Type B pancreatic cell (in vitro differentiated cells): ENCODE measurements around the gene NXT2. TPM values are rescaled to one million over a fixed set of nuclear protein-coding genes. Genes with fewer than 3 reads are reported as not detected.

Experiments used
- DNase-seq: peaks from one replicate; pipeline ENCODE4 v3.0.0; 2021; ENCODE audit warnings: mixed read lengths; ENCODE audit not compliant: unreplicated experiment; ENCODE audit errors: extremely low spot score
- H3K27ac Mint-ChIP-seq: 2 replicates; pipeline ENCODE4 v1.8.0; 2021; ENCODE audit warnings: mild to moderate bottlenecking, mixed read lengths
- H3K27me3 Mint-ChIP-seq: 2 replicates; pipeline ENCODE4 v1.8.0; 2021; ENCODE audit warnings: mixed read lengths
- H3K36me3 Mint-ChIP-seq: 2 replicates; pipeline ENCODE4 v1.8.0; 2021; ENCODE audit warnings: mixed read lengths
- H3K4me1 Mint-ChIP-seq: one replicate; pipeline ENCODE4 v1.8.0; 2021; ENCODE audit warnings: mixed read lengths; ENCODE audit not compliant: unreplicated experiment
- H3K4me3 Mint-ChIP-seq: 2 replicates; pipeline ENCODE4 v1.8.0; 2021; ENCODE audit warnings: mild to moderate bottlenecking, mixed read lengths
- H3K9me3 Mint-ChIP-seq: 2 replicates; pipeline ENCODE4 v1.8.0; 2021; ENCODE audit warnings: mixed read lengths
- long read RNA-seq: library from polyadenylated mRNA; unstranded; transcript quantifications from one replicate; pipeline ENCODE4 v2.0.0, GENCODE V29; 2020
- total RNA-seq: library from RNA; stranded (reverse); gene quantifications from 2 replicates; pipeline ENCODE4 v1.2.1, GENCODE V29; 2021; ENCODE audit warnings: low replicate concordance
- TF ChIP-seq, protein P1 (sequence below): fragments of 200-600 bp; sonication (generic); conservative IDR thresholded peaks from 2 replicates; pipeline ENCODE4 v1.5.0; 2021; ENCODE audit warnings: antibody characterized with exemption, mild to moderate bottlenecking

The NXT2 gene
- total RNA-seq: 13.4 and 27.6 TPM in 2 replicates
- long read RNA-seq, transcript NXT2-202 (4 exons, 1,085 nt): minor isoform, 58 of 168 reads
- long read RNA-seq, transcript NXT2-203 (4 exons, 2,562 nt): major isoform, 63 of 168 reads
- long read RNA-seq, partial matches to known transcripts: 14 of 168 reads
- long read RNA-seq, other reads (novel, unspliced or antisense): 30 of 168 reads

DNA sequence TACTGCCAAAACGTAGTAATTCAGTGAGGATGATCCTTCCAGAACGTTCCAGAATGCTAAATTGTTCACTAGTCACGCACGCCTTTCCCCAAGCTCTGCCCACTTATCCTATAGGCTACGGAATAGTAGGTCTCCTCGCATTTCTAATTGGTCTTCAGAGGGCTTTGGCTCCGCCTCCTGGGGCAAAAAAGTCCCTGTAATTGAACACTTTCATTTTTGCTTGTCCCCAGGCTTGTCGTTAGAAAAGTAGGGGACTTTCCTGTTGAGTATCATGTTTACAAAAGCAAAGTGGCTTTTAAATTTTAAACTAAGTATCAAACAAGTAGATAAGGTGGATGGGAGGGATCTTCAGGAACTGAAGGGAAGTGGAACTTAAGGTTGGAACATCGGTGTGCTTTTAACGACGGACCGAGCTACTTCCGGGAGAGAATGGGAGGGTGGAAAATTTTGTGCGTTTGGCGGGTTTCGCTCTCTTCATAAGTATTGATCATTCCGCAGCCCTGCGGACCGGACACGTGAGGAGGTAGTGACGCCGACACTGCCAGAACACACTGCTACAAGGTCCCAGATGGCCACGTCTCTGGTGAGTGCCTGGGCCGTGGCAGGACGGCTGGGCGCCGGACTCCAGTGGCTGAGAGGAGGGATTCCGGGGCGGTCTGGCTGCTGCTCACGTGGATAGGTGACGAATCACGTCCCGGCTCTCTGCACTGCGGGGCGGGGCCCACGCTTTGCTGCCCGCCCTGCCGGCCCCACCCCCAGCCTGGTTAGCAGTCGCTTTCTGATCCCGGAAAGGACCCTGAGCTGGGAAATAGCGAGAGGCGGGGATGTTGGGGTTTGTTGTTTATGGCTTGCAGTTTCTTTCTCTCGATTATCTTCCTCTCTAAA is at the start of gene NXT2:
TSS of gene NXT2 (plus strand) at position 406 of the 885 bp plus-strand sequence. CDS start at position 569, 163 bp downstream.
- H3K4me1 Mint-ChIP-seq: peaks cover 5% of the 10 kb centered on the region
- H3K27me3 Mint-ChIP-seq: peaks cover 24% of the 10 kb centered on the region
- peaks cover 3% of the 10 kb centered on the region for H3K36me3 Mint-ChIP-seq
- peak within 1 kb of the TSS; percentile 97 for H3K4me3 Mint-ChIP-seq
- TF ChIP-seq, protein P1, sequence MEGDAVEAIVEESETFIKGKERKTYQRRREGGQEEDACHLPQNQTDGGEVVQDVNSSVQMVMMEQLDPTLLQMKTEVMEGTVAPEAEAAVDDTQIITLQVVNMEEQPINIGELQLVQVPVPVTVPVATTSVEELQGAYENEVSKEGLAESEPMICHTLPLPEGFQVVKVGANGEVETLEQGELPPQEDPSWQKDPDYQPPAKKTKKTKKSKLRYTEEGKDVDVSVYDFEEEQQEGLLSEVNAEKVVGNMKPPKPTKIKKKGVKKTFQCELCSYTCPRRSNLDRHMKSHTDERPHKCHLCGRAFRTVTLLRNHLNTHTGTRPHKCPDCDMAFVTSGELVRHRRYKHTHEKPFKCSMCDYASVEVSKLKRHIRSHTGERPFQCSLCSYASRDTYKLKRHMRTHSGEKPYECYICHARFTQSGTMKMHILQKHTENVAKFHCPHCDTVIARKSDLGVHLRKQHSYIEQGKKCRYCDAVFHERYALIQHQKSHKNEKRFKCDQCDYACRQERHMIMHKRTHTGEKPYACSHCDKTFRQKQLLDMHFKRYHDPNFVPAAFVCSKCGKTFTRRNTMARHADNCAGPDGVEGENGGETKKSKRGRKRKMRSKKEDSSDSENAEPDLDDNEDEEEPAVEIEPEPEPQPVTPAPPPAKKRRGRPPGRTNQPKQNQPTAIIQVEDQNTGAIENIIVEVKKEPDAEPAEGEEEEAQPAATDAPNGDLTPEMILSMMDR: peak; percentile 16
- DNase-seq: peak; percentile 92
- peaks cover 6% of the 10 kb centered on the region for H3K9me3 Mint-ChIP-seq
- H3K27ac Mint-ChIP-seq: peak within 1 kb of the TSS; percentile 98

DNA sequence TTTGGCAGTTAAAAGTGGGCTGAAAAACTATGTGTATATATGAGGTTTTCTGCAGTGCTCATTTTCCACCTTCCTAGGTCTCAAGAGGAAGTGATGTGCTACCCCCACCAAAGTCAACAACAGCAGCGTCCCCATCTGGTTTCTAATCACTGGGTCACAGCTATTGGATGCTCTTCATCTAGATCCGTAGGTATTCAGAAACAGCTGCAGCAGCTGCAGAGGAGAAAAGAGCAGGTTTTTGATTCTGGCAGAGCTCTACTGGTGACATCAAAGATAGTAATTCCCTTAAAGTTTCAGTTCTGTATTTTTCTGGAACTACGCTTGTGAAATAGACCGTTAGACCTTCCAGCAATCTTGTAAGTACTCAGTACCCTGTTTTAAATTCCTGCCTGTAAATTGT is 49.0 kb upstream of the NXT2 start:
- no peaks in the 10 kb centered on the region for H3K9me3 Mint-ChIP-seq
- no peak for DNase-seq
- TF ChIP-seq, protein P1: no peak
- no peak overlapping the region for H3K4me3 Mint-ChIP-seq
- H3K4me1 Mint-ChIP-seq: no peaks in the 10 kb centered on the region
- no peaks in the 10 kb centered on the region for H3K36me3 Mint-ChIP-seq
- peaks cover 3% of the 10 kb centered on the region for H3K27me3 Mint-ChIP-seq
- H3K27ac Mint-ChIP-seq: no peak overlapping the region

DNA sequence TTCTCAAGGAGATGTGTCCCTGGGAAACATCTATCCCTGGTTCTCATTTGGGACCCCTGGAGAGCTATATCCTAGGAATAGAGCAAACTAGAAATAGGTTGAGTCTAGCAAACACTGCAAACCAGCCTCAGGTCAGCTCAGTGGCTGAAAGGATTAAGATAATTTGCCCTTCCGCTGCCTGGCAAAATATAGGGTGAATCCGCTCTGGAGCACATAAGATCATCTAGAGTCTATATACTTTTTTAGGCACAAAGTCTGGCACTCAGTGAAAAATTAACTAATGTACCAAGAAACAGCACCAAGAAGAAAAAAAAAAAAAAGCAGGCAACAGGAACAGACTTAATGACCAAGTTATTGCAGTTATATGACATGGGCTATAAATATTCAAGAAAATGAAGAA is 47.5 kb upstream of the NXT2 start:
- Mint-ChIP-seq H3K27ac (no peak overlapping the region), H3K4me3 (no peak overlapping the region), H3K4me1 (no peaks in the 10 kb centered on the region), H3K27me3 (peaks cover 6% of the 10 kb centered on the region), H3K36me3 (no peaks in the 10 kb centered on the region), H3K9me3 (no peaks in the 10 kb centered on the region)
- DNase-seq: no peak
- TF ChIP-seq, protein P1: no peak

DNA sequence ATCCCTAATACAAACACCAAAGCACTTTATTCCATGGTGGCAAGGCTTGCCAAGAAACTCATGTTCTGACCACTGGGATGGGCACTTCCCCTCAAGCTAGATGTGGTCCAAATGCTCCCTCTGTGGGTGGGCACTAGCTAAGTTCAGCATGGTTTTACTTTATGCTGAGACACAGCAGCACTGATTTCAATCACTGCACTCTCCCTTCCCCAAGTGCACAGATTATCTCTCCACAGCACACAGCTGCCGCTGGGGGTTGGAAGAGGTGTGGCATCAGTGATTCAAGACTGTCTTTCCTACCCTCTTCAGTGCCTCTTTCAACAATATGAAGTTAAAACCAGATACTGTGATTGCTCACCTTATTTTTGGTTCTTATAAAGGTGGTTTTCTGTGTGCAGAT is 38.2 kb upstream of the NXT2 start:
- H3K4me1 Mint-ChIP-seq: no peaks in the 10 kb centered on the region
- H3K9me3 Mint-ChIP-seq: no peaks in the 10 kb centered on the region
- DNase-seq: no peak
- H3K27me3 Mint-ChIP-seq: peaks cover 10% of the 10 kb centered on the region
- TF ChIP-seq, protein P1: no peak
- no peak overlapping the region for H3K27ac Mint-ChIP-seq
- H3K4me3 Mint-ChIP-seq: no peak overlapping the region
- H3K36me3 Mint-ChIP-seq: no peaks in the 10 kb centered on the region

DNA sequence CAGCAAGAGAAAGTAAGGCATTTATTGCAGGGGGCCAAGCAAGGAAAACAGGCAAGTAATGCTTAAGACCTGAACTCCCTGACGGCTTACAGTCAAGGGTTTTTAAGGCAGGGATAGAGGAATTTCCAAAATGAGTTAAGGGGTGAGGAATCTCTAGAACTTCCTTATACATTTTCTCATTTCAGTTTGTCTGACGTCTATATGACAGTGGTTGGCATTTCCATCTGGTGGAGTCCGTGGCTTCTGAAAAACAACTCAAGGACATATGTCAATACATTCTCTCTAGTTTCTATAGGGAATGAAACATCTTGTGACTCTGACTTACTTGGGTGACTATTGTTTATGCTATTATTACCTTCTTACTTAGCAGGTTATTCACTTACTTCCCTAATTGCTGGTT is 35.5 kb upstream of the NXT2 start:
- Mint-ChIP-seq H3K4me3 (no peak overlapping the region), H3K9me3 (no peaks in the 10 kb centered on the region), H3K4me1 (no peaks in the 10 kb centered on the region), H3K36me3 (no peaks in the 10 kb centered on the region), H3K27ac (no peak overlapping the region), H3K27me3 (peaks cover 6% of the 10 kb centered on the region)
- no peak for DNase-seq
- TF ChIP-seq, protein P1: no peak
